Keratinocyte (primary cell): Measurements from ENCODE around the gene PLA2G4C. TPM values are rescaled to one million over a fixed set of nuclear protein-coding genes. Genes with fewer than 3 reads are reported as not detected.

Experiments
- DNase-seq: peaks from one replicate; pipeline ENCODE4 v3.0.0-alpha.2; 2011; ENCODE audit warnings: low read depth, missing footprints, low spot score
- FAIRE-seq: peaks from 2 replicates; lab custom pipeline; 2011; peaks lifted over from hg19 to GRCh38; lab: Jason Lieb, UNC
- H2AFZ ChIP-seq: 2 replicates; pipeline ENCODE4 v1.6.0; 2012; ENCODE audit warnings: low read length, control low read depth, inconsistent platforms; ENCODE audit not compliant: control insufficient read depth
- H3K27ac ChIP-seq: 2 replicates; pipeline ENCODE4 v1.5.1; 2011; ENCODE audit warnings: low read length; ENCODE audit not compliant: control insufficient read depth, insufficient read depth
- H3K27me3 ChIP-seq: 3 replicates; pipeline ENCODE4 v1.6.0; 2011; ENCODE audit warnings: low read length; ENCODE audit not compliant: control insufficient read depth, insufficient read depth; ENCODE audit errors: extremely low read depth
- H3K36me3 ChIP-seq, 2 experiments: 2 replicates in 1 of 2; 3 replicates in 1 of 2; pipeline ENCODE4 v1.5.1; 2011; ENCODE audit warnings: low read length in 2 of 2, mild to moderate bottlenecking in 1 of 2; ENCODE audit not compliant: control insufficient read depth in 2 of 2, insufficient read depth in 2 of 2; ENCODE audit errors: extremely low read depth in 1 of 2
- H3K4me1 ChIP-seq: 3 replicates; pipeline ENCODE4 v1.5.1; 2011; ENCODE audit warnings: low read length; ENCODE audit not compliant: control insufficient read depth, insufficient read depth; ENCODE audit errors: extremely low read depth
- H3K4me2 ChIP-seq: 3 replicates; pipeline ENCODE4 v1.6.0; 2011; ENCODE audit warnings: low read depth, low read length; ENCODE audit not compliant: control insufficient read depth, insufficient read depth; ENCODE audit errors: extremely low read depth
- H3K4me3 ChIP-seq, 3 experiments: fragments of 200-600 bp in 1 of 3; sonication (generic) in 1 of 3; 2 replicates in 2 of 3; 3 replicates in 1 of 3; pipeline ENCODE4 v1.5.1; 2011 to 2016; ENCODE audit warnings: low read length in 3 of 3, mild to moderate bottlenecking in 3 of 3, control low read depth in 2 of 3, inconsistent platforms in 1 of 3, low read depth in 1 of 3, mixed read lengths in 1 of 3, mixed run types in 1 of 3, moderate library complexity in 1 of 3; ENCODE audit not compliant: control insufficient read depth in 2 of 3, insufficient read depth in 2 of 3; ENCODE audit errors: extremely low read depth in 1 of 3
- H3K79me2 ChIP-seq: 2 replicates; pipeline ENCODE4 v1.6.0; 2012; ENCODE audit warnings: low read length; ENCODE audit not compliant: control insufficient read depth, insufficient read depth
- H3K9ac ChIP-seq: 3 replicates; pipeline ENCODE4 v1.6.0; 2011; ENCODE audit warnings: low read length; ENCODE audit not compliant: control insufficient read depth, insufficient read depth; ENCODE audit errors: extremely low read depth
- H3K9me1 ChIP-seq: 3 replicates; pipeline ENCODE4 v1.6.0; 2011; ENCODE audit warnings: low read length; ENCODE audit not compliant: control insufficient read depth, insufficient read depth; ENCODE audit errors: extremely low read depth
- H3K9me3 ChIP-seq: 2 replicates; pipeline ENCODE4 v1.5.1; 2012; ENCODE audit warnings: low read depth, low read length; ENCODE audit not compliant: control insufficient read depth
- H4K20me1 ChIP-seq: 3 replicates; pipeline ENCODE4 v1.6.0; 2011; ENCODE audit warnings: low read length; ENCODE audit not compliant: control insufficient read depth, insufficient read depth; ENCODE audit errors: extremely low read depth
- CTCF ChIP-seq, 3 experiments: IDR thresholded peaks in 1 of 3; conservative IDR thresholded peaks in 1 of 3; optimal IDR thresholded peaks in 1 of 3; 2 replicates in 2 of 3; 3 replicates in 1 of 3; pipeline versions ENCODE3 to v1.5.1; 2011; ENCODE audit warnings: low read length in 3 of 3, mild to moderate bottlenecking in 3 of 3, moderate library complexity in 2 of 3, control low read depth in 1 of 3, inconsistent platforms in 1 of 3; ENCODE audit not compliant: insufficient read depth in 2 of 3; ENCODE audit errors: extremely low read depth in 1 of 3
- EZH2 ChIP-seq: IDR thresholded peaks from one replicate; pipeline ENCODE4 v1.6.1; 2012; ENCODE audit warnings: inconsistent platforms, mild to moderate bottlenecking, low read length, moderate library complexity
- dilution Hi-C: fragments of 300-500 bp; cut with MboI; formaldehyde crosslinking; loops from one replicate; pipeline ENCODE4 v1.7.0; 2020; ENCODE audit warnings: low sequenced_read_pairs; ENCODE audit not compliant: extremely low pct_ligation_motif_present
- polyA plus RNA-seq, 5 experiments: library from polyadenylated mRNA; depleted of rRNA in 3 of 5; stranded (reverse) in 3 of 5; stranded (forward) in 1 of 5; unstranded in 1 of 5; fragments of >200 nt; gene quantifications; 1 replicate in 1 of 5; 2 replicates in 3 of 5; 3 replicates in 1 of 5; pipeline versions ENCODE4 v1.2.1 to v1.2.3, GENCODE V29; 2011 to 2012; ENCODE audit warnings: missing spikeins in 2 of 5, low read depth in 1 of 5, low replicate concordance in 1 of 5

The PLA2G4C gene
- polyA plus RNA-seq, 1 donor (not counting 4 experiments of a cell fraction or from before 2014, with no cell fraction given): 0.35 TPM

- no peaks in the 10 kb centered on the region for H3K36me3 ChIP-seq
- no peak overlapping the region for H3K4me2 ChIP-seq
- no peak overlapping the region for H3K4me3 ChIP-seq
- H3K27ac ChIP-seq: no peak overlapping the region
- no peak overlapping the region for H3K9ac ChIP-seq
- H3K79me2 ChIP-seq: no peaks in the 10 kb centered on the region
- no peaks in the 10 kb centered on the region for H3K4me1 ChIP-seq
- no peak for DNase-seq
- no peaks in the 10 kb centered on the region for H3K27me3 ChIP-seq
- H3K9me3 ChIP-seq: no peaks in the 10 kb centered on the region
- dilution Hi-C loops: no loop called here
- H4K20me1 ChIP-seq: no peaks in the 10 kb centered on the region
- H3K9me1 ChIP-seq: no peaks in the 10 kb centered on the region
- TF ChIP-seq CTCF (optimal IDR thresholded peaks at IDR 0.05 in 1 of 3, IDR thresholded peaks at IDR 0.05 in 1 of 3, conservative IDR thresholded peaks at IDR 0.05 in 1 of 3; ENCODE audit: extremely low read depth in 1 of 3, insufficient read depth in 2 of 3, low read length in 3 of 3): no peak
- TF ChIP-seq EZH2: no peak
- FAIRE-seq: no peak
- no peak overlapping the region for H2AFZ ChIP-seq
Measured at GRCh38 chr19:48030073-48030472, 80.5 kb downstream of the PLA2G4C start.

GRCh38 chr19:48029431-48029830 lies 81.2 kb downstream of the PLA2G4C start:
- Histone ChIP-seq H2AFZ (no peak overlapping the region), H3K27me3 (no peaks in the 10 kb centered on the region), H3K4me1 (no peaks in the 10 kb centered on the region), H3K4me3 (no peak overlapping the region), H4K20me1 (no peaks in the 10 kb centered on the region), H3K79me2 (no peaks in the 10 kb centered on the region), H3K9ac (no peak overlapping the region), H3K9me3 (no peaks in the 10 kb centered on the region), H3K36me3 (no peaks in the 10 kb centered on the region), H3K4me2 (no peak overlapping the region), H3K9me1 (no peaks in the 10 kb centered on the region), H3K27ac (no peak overlapping the region)
- no peak for TF ChIP-seq CTCF (optimal IDR thresholded peaks at IDR 0.05 in 1 of 3, IDR thresholded peaks at IDR 0.05 in 1 of 3, conservative IDR thresholded peaks at IDR 0.05 in 1 of 3; ENCODE audit: extremely low read depth in 1 of 3, insufficient read depth in 2 of 3, low read length in 3 of 3)
- no peak for TF ChIP-seq EZH2
- FAIRE-seq: no peak
- dilution Hi-C loops: no loop called here
- DNase-seq: no peak
